ENCODE measurements around the gene SRC.

SRC gene

GRCh38 chr20:37353285-37353849 is 7.4 kb downstream of the SRC start:
- TF ChIP-seq POLR2AphosphoS5 (IDR thresholded peaks at IDR 0.05; ENCODE audit: low read depth, low read length) (no peak), POU2F2 (IDR thresholded peaks at IDR 0.05; ENCODE audit: low read depth, low read length) (no peak), TAF1 (IDR thresholded peaks at IDR 0.05; ENCODE audit: low read depth, low read length) (no peak), PAX5 (IDR thresholded peaks at IDR 0.05; ENCODE audit: insufficient read depth, low read length, severe bottlenecking) (no peak), SPI1 (IDR thresholded peaks at IDR 0.05; ENCODE audit: low read depth, low read length) (no peak), POLR2A (IDR thresholded peaks at IDR 0.05; ENCODE audit: low read depth, low read length) (no peak)
- no peak for FAIRE-seq
- no peak for DNase-seq (ENCODE audit: insufficient read length, low spot score)

GRCh38 chr20:37354210-37355195 is 8.6 kb downstream of the SRC start:
- DNase-seq (ENCODE audit: insufficient read length, low spot score) (no peak), FAIRE-seq (no peak)

GRCh38 chr20:37355252-37356180 is 9.6 kb downstream of the SRC start:
- FAIRE-seq (no peak), DNase-seq (ENCODE audit: insufficient read length, low spot score) (no peak)
- TF ChIP-seq TAF1 (IDR thresholded peaks at IDR 0.05; ENCODE audit: low read depth, low read length): no peak

More at GRCh38 chr20:37354210-37355195, 8.6 kb downstream of the SRC start:
- TF ChIP-seq POLR2A (IDR thresholded peaks at IDR 0.05; ENCODE audit: low read depth, low read length): no peak
- TF ChIP-seq TAF1 (IDR thresholded peaks at IDR 0.05; ENCODE audit: low read depth, low read length): no peak
- no peak for TF ChIP-seq SPI1 (IDR thresholded peaks at IDR 0.05; ENCODE audit: low read depth, low read length)
- TF ChIP-seq POU2F2 (IDR thresholded peaks at IDR 0.05; ENCODE audit: low read depth, low read length): no peak
- no peak for TF ChIP-seq POLR2AphosphoS5 (IDR thresholded peaks at IDR 0.05; ENCODE audit: low read depth, low read length)
- no peak for TF ChIP-seq PAX5 (IDR thresholded peaks at IDR 0.05; ENCODE audit: insufficient read depth, low read length, severe bottlenecking)

GRCh38 chr20:37356387-37356786 is 10.4 kb downstream of the SRC start:
- DNase-seq (ENCODE audit: insufficient read length, low spot score): no peak

GRCh38 chr20:37356961-37357371 is 11.0 kb downstream of the SRC start:
- FAIRE-seq: no peak
- no peak for TF ChIP-seq POLR2AphosphoS5 (IDR thresholded peaks at IDR 0.05; ENCODE audit: low read depth, low read length)
- no peak for TF ChIP-seq SPI1 (IDR thresholded peaks at IDR 0.05; ENCODE audit: low read depth, low read length)
- no peak for TF ChIP-seq POU2F2 (IDR thresholded peaks at IDR 0.05; ENCODE audit: low read depth, low read length)
- no peak for TF ChIP-seq PAX5 (IDR thresholded peaks at IDR 0.05; ENCODE audit: insufficient read depth, low read length, severe bottlenecking)
- TF ChIP-seq TAF1 (IDR thresholded peaks at IDR 0.05; ENCODE audit: low read depth, low read length): no peak
- no peak for TF ChIP-seq POLR2A (IDR thresholded peaks at IDR 0.05; ENCODE audit: low read depth, low read length)
- no peak for DNase-seq (ENCODE audit: insufficient read length, low spot score)

More at GRCh38 chr20:37356387-37356786, 10.4 kb downstream of the SRC start:
- FAIRE-seq: no peak
- TF ChIP-seq POLR2AphosphoS5 (IDR thresholded peaks at IDR 0.05; ENCODE audit: low read depth, low read length): no peak
- TF ChIP-seq SPI1 (IDR thresholded peaks at IDR 0.05; ENCODE audit: low read depth, low read length): no peak
- TF ChIP-seq TAF1 (IDR thresholded peaks at IDR 0.05; ENCODE audit: low read depth, low read length): no peak
- no peak for TF ChIP-seq POU2F2 (IDR thresholded peaks at IDR 0.05; ENCODE audit: low read depth, low read length)

- TF ChIP-seq SPI1 (IDR thresholded peaks at IDR 0.05; ENCODE audit: low read depth, low read length): peak; percentile 69
- no peak for TF ChIP-seq POLR2A (IDR thresholded peaks at IDR 0.05; ENCODE audit: low read depth, low read length)
- no peak for TF ChIP-seq TAF1 (IDR thresholded peaks at IDR 0.05; ENCODE audit: low read depth, low read length)
- TF ChIP-seq POLR2AphosphoS5 (IDR thresholded peaks at IDR 0.05; ENCODE audit: low read depth, low read length): no peak
- no peak for TF ChIP-seq PAX5 (IDR thresholded peaks at IDR 0.05; ENCODE audit: insufficient read depth, low read length, severe bottlenecking)
- no peak for DNase-seq (ENCODE audit: insufficient read length, low spot score)
- peak; percentile 72 for FAIRE-seq
These were observed 11.8 kb downstream of the SRC start for GRCh38 chr20:37357481-37358365.

GRCh38 chr20:37358366-37359150 is 12.6 kb downstream of the SRC start:
- TF ChIP-seq PAX5 (IDR thresholded peaks at IDR 0.05; ENCODE audit: insufficient read depth, low read length, severe bottlenecking): no peak
- no peak for TF ChIP-seq SPI1 (IDR thresholded peaks at IDR 0.05; ENCODE audit: low read depth, low read length)
- no peak for TF ChIP-seq TAF1 (IDR thresholded peaks at IDR 0.05; ENCODE audit: low read depth, low read length)
- TF ChIP-seq POLR2AphosphoS5 (IDR thresholded peaks at IDR 0.05; ENCODE audit: low read depth, low read length): no peak
- no peak for TF ChIP-seq POU2F2 (IDR thresholded peaks at IDR 0.05; ENCODE audit: low read depth, low read length)
- no peak for TF ChIP-seq POLR2A (IDR thresholded peaks at IDR 0.05; ENCODE audit: low read depth, low read length)
- DNase-seq (ENCODE audit: insufficient read length, low spot score) (no peak), FAIRE-seq (peak; percentile 26)

- TF ChIP-seq POLR2A (IDR thresholded peaks at IDR 0.05; ENCODE audit: low read depth, low read length) (no peak), POU2F2 (IDR thresholded peaks at IDR 0.05; ENCODE audit: low read depth, low read length) (no peak), PAX5 (IDR thresholded peaks at IDR 0.05; ENCODE audit: insufficient read depth, low read length, severe bottlenecking) (no peak), POLR2AphosphoS5 (IDR thresholded peaks at IDR 0.05; ENCODE audit: low read depth, low read length) (no peak), SPI1 (IDR thresholded peaks at IDR 0.05; ENCODE audit: low read depth, low read length) (no peak), TAF1 (IDR thresholded peaks at IDR 0.05; ENCODE audit: low read depth, low read length) (no peak)
- DNase-seq (ENCODE audit: insufficient read length, low spot score): no peak
- no peak for FAIRE-seq
These were observed 13.4 kb downstream of the SRC start for GRCh38 chr20:37359331-37359730.
